ENCODE results near the gene KREMEN1.

The KREMEN1 gene

GRCh38 chr22:29195118-29195963, 122.5 kb downstream of the KREMEN1 start:
- no peak for DNase-seq

DNA sequence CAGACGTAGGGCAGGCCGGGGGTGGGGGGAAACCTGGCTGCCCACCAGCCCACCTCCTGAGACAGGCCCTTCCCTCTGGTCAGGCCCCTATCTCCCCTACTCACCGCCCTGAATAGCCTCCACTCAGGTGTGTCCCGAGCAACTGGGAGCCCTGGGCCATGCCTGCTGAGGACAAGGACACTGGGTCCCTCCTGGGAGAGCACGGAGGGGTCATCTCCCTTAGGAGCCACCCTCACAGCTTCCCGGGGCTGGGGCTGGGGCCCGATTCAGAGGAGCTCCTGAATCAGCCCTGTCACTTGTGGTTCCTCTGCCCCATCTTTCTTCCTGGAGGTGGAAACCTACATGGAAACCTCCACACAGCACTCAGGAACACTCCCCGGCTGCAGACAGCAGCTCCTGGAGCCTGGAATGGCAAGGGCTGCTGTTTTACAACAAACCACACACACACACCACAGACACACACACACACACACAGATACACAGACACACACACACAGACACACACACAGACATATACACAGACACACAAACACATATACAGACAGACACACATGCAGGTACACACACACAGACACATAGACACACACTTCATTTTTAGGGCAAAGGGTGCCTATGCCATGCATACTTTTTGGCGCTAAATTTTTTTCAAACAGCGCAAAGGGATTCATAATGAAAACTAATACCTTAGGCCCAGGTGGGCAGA, 123.3 kb downstream of the KREMEN1 start:
- DNase-seq: no peak

DNA sequence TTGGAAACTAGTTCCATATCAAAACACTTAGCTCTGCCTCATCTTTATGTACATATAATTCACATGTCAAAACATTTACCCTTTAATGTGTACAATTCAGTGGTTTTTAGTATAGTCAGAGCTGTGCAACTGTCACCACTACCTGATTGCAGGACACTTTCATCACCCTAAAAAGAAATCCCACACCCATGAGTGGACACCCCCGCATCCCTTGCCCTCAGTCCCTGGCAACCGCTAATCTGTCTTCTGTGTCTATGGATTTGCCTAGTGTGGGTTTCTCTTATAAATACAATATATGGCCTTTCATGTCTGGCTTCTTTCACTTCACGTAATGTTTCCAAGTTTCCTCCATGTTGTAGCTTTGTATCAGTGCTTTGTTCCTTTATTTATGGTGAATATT, 124.3 kb downstream of the KREMEN1 start:
- DNase-seq: no peak

DNA sequence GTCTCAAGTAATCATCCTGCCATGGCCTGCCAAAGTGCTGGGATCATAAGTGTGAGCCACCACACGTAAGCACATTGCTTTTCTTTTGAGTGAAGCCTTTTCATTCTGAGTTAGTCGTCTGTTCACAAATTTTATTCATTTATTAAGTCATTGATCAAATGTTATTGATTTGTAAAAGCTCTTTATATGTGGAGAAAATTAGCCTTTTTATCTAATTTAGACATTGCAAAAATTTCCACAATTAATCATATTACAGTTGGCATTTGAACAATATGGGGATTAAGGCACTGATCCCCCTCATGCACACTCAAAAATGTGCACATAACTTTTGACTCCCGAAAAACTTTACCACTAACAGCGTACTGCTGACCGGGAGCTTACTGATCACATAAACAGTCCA, 125.4 kb downstream of the KREMEN1 start:
- no peak for DNase-seq

DNA sequence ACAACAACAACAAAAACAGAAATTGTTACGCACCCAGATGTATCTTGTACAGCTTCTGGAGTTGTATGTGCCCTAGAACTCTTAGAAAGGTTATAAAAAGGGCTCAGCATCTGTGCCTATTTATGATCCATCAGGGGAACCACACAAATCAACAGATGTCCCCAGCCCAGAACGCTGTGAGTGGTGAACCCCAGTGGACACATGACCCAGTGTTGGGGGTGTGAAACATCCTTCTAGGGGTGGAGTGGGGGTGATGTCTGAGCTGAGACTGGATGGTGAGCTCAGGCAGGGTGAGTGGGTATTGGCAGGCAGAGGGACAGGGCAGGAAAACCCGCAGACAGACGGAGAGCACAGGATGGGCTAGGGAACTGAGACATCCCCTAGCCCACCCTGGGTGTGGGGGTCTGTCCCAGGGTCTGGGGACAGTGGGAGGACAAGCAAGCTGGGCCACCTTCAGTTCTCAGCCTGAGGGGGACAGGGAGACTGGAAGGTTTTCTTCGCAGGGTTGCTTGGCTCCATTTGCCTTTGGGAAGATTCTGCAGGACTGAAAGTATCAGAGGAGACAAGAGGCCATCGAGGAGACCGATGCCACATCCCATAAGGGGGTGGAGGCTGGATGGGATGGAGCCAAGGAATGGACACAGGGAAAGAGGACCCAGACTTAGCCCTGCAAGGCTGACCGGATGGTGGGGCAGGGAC, 127.0 kb downstream of the KREMEN1 start:
- no peak for DNase-seq

- DNase-seq: no peak
Measured at GRCh38 chr22:29200901-29201300, 128.1 kb downstream of the KREMEN1 start.

GRCh38 chr22:29201782-29202181, 128.9 kb downstream of the KREMEN1 start:
- no peak for DNase-seq

DNA sequence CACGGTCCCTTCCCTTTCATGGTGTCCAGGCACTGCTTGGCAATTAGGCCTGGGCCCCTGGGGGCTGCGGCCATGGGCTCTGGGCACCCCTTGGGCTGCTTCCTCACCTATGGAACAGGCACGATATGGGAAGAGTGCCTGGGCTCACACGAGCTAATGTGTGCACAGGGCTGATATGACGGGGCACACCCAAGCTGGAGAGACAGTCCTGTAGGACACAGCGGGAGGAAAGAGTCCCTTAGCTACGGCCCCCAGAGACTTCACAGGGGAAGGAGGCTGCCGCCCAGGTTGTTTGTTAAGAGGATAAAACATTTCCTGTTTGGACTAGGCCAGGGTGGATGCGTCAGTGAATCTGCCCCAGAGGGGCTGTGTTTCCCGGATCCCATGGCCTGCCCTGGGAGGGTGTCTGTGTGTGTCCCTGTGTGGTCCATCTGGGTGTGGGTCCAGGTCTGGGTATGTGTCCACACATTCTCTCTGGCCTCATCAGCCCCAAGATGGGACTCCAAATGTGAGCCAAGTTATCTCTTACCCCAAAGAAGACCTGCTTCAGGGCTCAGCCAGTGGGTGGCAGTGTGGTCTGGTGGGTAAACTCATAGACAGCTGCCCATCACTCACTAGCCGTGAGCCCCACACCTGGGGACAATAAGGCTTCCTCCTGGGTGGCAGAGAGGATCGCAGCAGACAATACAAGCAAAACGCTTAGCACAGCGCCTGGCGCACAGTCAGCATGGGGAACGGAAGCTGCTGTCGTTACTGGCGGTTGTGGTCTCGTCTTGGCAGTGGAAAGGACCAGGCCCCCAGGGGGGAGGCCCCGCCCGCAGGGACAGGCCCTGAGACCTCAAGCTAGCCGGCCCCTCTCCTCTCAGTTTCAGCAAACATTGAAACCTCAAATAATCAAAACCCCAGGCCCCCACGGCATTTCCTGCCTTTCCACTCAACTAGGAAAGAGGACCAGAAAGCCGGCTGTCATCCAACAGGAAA, 129.7 kb downstream of the KREMEN1 start:
- peak; percentile 93 for DNase-seq

GRCh38 chr22:29203488-29204454, 130.9 kb downstream of the KREMEN1 start:
- DNase-seq: no peak

- peak; percentile 27 for DNase-seq
Measured at GRCh38 chr22:29204455-29205183, 131.8 kb downstream of the KREMEN1 start.

- no peak for DNase-seq
Measured at GRCh38 chr22:29205252-29205593, 132.4 kb downstream of the KREMEN1 start.

GRCh38 chr22:29205594-29206371, 132.9 kb downstream of the KREMEN1 start, which contains the start of gene EMID1:
Gene EMID1, plus strand, starts transcription at chr22:29205896. Its CDS starts 143 bp downstream, at chr22:29206039.
- DNase-seq: no peak

- no peak for DNase-seq
Measured at GRCh38 chr22:29206372-29207242, 133.8 kb downstream of the KREMEN1 start.

DNA sequence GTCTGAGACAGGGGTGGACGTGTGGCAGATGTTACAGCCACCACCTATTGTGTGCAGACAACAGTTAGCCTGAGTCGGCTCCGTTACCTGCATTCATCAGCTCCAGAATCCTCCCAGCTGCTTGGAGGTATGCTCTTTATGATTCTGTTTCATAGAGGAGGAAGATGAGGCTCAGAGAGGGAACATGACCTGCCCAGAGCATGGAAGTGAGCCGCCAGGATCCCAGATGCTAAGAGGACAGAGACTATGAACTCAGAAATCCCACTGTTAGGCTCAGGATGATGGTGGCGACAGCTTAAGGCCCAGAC, 134.4 kb downstream of the KREMEN1 start:
- DNase-seq: no peak

DNA sequence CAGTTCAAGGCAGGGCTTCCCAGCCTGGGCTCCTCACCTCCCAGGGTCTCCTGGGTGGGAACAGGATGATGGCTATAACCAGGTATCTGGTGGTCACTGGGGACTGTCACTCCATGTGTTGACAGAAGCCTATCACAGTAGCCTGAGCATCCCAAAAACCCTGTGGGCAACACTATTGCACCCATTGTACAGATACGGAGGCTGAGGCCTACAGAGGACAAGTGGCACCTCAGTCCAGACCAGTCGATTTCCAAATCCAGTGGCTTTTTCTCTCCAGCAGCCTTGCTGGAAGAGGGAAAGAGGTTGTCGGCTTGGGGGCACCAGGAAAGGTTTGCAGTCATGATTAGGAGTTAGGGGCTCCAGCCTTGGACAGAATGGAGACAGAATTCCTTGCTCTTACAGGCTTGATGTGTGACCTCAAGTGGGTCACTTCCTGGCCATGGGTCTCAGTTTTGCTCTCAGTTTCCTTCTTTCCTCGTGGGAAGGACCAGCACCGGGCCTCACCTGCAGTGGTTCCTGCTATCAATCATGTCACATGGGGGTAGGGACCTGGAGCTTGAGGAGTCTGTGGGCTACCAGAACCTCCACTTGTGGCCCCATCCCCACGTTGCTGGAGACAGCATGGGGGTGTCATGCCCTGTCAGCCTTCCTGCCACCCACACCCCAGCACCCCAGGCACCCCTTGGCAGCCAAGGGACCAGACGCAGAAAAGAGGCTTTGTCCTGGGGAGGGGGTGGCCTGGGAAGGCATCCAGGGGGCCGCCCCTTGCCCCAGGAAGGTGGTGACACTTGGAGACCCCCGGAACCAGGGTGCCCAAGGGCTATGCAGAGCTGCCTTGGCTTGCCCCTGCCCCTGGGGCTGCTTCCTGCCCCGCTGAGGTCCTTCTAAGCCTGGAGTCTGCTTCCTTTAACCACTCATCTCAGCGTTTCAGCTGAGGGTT, 135.0 kb downstream of the KREMEN1 start:
- DNase-seq: no peak

- no peak for DNase-seq
Measured at GRCh38 chr22:29208502-29208862, 135.6 kb downstream of the KREMEN1 start.

DNA sequence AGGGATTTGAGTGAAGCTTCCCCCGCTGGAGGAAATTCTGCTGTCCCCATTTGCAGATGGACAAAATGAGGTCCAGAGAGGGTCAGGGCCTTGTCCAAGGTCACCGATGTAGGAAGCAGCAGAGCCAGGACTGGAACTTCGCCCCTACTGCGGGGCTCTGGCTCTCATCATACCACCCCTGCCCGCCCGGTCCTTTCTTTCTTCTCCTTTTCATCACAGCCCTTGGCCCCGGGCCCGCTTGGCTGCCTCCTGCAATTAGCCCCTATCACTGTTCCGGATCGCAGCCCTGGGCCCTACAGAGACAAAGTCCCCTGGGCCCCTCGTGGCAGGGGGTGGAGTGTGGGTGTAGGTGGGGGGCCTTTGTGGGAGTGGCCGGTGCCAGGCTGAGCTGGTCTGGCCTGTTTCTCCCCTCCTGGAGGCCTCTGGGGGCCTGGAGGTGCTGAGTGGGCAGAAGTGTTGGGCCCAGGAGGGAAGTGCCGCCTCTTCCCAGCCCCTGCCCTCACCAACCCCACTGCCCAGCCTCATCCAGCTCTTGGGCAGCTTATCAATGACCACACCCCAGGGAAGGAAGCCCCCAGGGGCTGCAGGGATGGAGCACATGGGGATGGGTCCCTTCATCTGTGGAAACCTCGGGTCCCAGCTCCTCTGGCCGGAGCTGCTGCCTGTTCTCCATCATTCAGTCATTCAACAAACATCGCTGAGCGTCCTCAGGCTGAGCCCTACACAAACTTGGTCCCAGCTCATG, 136.2 kb downstream of the KREMEN1 start:
- no peak for DNase-seq
